ENCODE measurements around the gene TBC1D3I. TPM values are rescaled to one million over a fixed set of nuclear protein-coding genes. Genes with fewer than 3 reads are reported as not detected.
"Not testable (repeated sequence)": the region's sequence is repeated elsewhere in the genome, so short reads cannot be mapped to it uniquely, and the experiment has no call there.

The TBC1D3I gene
- total RNA-seq, 1 donor from 2014 or later, result 2.1 TPM

GRCh38 chr17:36206486-36206821 is 57.9 kb downstream of the TBC1D3I start:
- not testable (repeated sequence) for DNase-seq (ENCODE audit: low spot score)

GRCh38 chr17:36205637-36206485 is 58.5 kb downstream of the TBC1D3I start:
- DNase-seq (ENCODE audit: low spot score), result no peak

GRCh38 chr17:36204724-36205500 is 59.5 kb downstream of the TBC1D3I start:
- no peak for DNase-seq (ENCODE audit: low spot score)

Other genes with a start within 250 kb of the TBC1D3I start
- gene CCL23, start 246.6 kb downstream of the TBC1D3I start, total RNA-seq, result 6.3 TPM
- gene CCL18, start 200.3 kb downstream of the TBC1D3I start, total RNA-seq, result 11.1 TPM
- 0.78 TPM for gene CCL3, start 174.4 kb downstream of the TBC1D3I start, total RNA-seq
- 6.1 TPM for gene CCL4, start 160.7 kb downstream of the TBC1D3I start, total RNA-seq
- 13.6 TPM for gene TBC1D3B, start 87.9 kb downstream of the TBC1D3I start, total RNA-seq
- gene CCL3L1, start 67.8 kb downstream of the TBC1D3I start, total RNA-seq, result not detected
- gene CCL4L2, start 53.5 kb downstream of the TBC1D3I start, total RNA-seq, result 0.81 TPM
- gene TBC1D3G, start 59.3 kb upstream of the TBC1D3I start, total RNA-seq, result not detected
- not detected for gene TBC1D3H, start 123.9 kb upstream of the TBC1D3I start, total RNA-seq
- 28.7 TPM for gene ZNHIT3, start 222.1 kb upstream of the TBC1D3I start, total RNA-seq

All from ureter (tissue), 1 donor.